Stimulated activated CD8-positive, alpha-beta memory T cell treated with anti-CD3 and anti-CD28 coated beads, Interleukin-15, amount 100 ng/mL, for 24 hours (primary cell): ENCODE results near the gene DIAPH3.

ENCODE experiments used
- DNase-seq: peaks from one replicate; pipeline ENCODE4 v3.0.0-alpha.2; 2020; ENCODE audit warnings: low read depth

Gene DIAPH3

GRCh38 chr13:59861676-59862075 lies 302.1 kb downstream of the DIAPH3 start:
- no peak for DNase-seq

DNA sequence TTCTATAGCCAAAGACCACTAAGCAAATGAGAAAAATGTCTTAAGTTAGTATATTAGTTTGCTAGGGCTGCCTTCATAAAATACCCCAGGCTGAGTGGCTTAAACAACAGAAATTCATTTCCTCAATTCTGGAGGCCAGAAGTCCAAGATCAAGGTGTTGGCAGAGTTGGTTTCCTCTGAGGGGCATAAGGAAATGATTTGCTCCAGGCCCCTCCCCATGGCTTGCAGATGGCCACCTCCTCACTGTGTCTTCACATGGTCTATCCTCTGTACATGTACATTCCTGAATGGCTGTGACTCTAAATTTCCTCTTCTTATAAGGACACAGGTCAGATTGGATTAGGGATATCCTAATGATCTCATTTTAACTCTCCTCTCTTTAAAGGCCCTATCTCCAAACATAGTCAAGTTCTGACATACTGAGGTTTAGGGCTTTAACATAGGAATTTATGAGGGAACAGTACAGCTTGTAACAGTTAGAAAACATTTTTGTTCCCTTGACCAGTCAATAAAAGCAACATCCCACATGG lies 307.4 kb downstream of the DIAPH3 start:
- DNase-seq = no peak

DNA sequence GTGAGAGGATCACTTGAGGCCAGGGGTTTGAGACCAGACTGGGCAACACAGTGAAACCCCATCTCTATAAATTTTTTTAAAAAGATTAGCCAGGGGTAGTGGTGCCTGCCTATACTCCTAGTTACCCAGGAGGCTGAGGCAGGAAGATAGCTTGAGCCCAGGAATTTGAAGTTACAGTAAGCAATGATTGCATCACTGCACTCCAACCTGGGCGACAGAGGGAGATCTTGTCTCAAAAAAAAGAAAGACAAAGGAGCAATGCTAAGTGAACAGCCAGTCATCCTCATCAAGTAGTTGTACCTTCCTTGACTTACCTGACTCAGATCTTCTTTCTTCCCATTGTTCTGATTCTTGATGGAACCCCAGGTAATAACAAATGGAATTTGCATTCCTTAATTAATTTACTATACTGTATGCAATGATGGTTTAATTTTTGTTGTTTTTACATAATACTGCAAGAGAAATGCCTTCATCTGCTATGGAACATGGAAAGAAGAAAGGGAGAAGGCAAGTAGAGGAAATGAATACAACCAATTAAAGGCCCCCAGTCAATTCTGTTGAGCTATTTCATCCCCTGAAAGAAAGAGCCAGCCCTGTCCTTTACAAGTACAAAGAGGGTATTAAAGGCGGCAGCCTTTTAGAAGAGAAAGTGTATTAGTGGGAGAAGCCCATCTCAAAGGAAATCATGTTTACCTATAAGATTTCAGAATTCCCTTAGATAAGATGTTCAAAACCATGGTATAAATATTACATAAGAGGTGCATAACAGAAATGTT lies 316.7 kb downstream of the DIAPH3 start:
- no peak for DNase-seq

DNA sequence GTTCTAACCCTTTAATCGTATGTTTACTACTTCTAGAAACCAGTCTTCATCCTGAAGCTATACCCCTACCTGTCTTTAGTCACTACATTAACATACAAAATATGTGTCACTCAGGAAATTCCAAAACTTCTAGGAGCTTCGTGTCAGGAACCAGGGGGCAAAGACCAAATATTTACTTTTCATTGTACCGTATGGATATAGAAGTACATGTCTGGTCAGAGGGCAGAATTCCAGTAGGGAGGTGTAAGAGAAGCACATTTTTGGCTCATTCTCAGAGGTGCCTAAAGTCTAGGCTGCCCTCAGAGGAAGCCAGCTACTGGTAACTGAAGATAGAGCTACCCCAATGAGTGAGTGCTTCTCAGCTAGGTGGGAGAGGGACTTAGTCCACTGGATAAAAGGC lies 320.7 kb downstream of the DIAPH3 start:
- no peak for DNase-seq

GRCh38 chr13:59842507-59842906 lies 321.2 kb downstream of the DIAPH3 start:
- no peak for DNase-seq

DNA sequence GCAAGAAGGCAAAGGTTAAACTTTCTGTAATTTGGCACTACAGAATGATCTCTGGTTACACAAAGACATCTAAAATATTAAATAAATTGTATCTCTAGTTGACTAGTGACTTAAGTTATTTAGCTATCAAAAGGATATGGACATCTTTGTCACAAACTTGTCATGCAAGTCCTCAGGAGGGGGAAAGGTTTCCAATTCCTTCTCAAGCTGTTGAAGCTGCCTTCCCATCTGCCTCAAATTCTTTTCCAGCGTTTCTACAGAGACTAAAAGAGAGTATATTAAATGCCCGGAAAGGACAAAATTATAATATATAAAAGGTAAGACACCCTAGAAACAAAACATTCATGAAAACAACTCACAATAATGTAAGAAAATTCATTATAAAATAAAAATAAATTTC lies 324.5 kb downstream of the DIAPH3 start:
- no peak for DNase-seq

DNA sequence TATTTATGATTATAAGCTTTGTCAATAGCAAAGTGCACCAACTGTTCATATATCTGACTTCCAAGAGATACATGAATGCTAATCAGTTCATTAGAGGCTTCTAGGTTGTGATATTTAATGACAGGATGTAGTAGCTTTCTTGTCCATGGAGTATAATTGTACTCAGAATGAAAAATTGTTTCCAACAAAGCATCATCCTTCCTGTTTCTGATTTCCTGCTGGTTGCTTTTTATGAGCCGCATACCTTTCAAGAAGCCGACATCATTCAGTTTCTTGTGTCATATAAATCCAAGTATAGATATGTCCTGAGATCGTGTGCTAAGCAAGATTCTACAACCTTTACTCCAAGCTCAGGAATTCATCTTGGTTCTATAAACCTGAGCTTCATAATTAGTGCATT lies 326.6 kb downstream of the DIAPH3 start:
- DNase-seq = no peak

DNA sequence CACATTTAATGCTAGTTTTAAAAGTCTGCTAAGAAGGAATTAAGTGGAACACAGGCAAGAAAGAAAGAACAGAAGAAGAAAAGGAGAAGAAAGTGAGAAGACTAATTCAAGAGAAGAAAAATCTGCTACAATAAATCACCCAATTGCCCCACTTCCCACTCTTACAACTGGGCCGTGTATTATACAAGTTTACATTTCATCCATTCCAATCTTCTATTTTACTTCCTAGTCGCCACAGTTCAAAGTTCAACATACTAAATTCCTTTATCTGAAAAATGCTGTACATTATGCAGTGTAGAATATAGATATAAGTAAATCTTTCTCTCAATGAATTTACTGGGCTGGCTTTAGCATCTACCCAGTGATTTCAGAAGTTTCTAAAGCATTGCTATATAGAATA lies 328.2 kb downstream of the DIAPH3 start:
- DNase-seq = no peak

- no peak for DNase-seq
Measured at GRCh38 chr13:59834801-59835200, 328.9 kb downstream of the DIAPH3 start.

DNA sequence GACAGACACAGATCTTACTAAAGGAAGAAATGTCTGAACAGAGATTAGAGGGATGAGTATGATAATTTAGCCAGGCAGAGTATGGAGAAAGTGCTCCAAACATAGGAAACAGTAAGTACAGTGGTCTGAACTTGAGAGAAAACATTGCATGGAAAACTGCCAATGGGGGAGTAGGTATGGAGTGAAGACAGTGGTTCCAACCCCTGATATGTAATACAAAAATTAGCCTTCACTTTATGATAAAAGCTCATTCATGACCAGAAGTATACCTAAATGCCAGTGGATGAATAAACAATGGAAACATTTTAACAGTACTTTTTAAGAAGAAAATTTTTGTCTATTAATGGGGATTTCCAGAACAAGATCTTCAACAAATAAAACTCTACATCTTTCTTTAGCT lies 334.0 kb downstream of the DIAPH3 start:
- no peak for DNase-seq

- DNase-seq = no peak
Measured at GRCh38 chr13:59823486-59823885, 340.2 kb downstream of the DIAPH3 start.

DNA sequence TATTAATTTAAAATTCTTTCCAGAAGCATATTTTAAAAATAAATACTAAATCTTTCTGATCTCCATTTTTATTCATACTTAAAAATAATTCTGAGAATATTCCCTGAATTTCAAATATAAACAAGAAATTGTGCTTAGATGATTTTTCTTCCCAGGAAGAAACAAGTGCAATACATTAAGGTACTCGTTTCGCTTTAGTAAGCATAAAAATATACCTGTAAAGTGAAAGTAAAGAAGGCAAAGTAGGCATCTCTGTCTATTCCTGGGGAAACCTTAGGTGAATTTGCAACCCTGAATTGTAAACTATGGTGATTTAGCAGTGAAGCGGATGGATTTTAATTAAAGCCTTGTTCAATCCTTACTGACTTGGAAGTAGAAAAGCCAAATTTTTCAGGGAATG lies 354.2 kb downstream of the DIAPH3 start:
- DNase-seq = no peak

GRCh38 chr13:59806801-59807200 lies 356.9 kb downstream of the DIAPH3 start:
- DNase-seq = no peak

DNA sequence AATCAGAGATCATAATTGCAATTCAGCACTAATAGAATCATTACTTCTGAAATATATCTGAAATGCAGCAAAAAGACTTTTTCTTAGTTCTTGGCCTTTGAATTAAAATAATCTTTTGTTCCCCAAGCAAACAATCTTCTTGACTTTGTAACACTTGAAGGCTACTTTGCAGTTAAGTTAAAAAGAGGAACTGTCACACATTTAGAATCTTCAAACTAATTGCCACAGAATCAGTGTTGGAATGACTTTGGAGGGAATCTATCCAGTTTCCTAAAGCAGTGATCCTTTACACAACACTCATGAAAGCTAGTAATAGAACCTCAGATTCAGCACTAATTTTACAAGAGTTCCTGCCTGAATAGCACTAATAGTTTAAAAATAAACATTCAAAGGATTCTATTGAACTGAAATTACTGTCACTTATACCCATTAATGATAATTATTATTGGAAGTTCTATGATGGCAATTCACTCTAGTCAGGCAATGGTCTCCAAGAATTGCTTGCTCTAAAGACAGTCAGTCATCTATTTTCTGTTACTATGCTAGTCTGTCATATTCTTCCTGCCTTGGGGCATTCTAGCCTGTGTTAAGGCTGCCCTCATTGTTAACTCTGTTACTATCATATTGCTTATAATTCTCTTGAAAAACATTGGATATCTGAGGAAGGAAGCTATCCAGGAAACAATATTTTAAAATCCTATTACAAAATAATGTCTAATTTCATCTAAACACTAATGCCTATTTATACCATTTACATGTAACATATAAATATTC lies 362.4 kb downstream of the DIAPH3 start:
- DNase-seq = no peak

DNA sequence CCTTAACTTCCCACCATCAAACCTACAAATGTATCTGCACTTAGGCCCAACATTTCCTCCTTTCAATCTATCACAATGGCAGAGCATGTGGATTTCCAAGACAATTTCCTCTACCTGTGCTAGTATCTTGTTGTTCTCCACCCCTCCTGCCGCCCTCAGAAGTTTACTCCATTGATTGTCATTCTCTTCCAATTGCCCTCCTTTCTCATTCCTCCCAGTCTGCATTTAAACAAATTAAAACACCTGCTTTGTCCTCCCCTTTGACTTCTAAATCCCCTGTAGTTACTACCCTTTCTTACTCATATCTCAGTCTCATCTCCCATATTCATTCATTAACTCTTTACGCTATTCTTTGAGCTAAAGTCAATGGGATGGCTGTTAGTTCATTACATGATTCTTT lies 370.6 kb downstream of the DIAPH3 start:
- DNase-seq = no peak

GRCh38 chr13:59790626-59791025 lies 373.1 kb downstream of the DIAPH3 start:
- no peak for DNase-seq

DNA sequence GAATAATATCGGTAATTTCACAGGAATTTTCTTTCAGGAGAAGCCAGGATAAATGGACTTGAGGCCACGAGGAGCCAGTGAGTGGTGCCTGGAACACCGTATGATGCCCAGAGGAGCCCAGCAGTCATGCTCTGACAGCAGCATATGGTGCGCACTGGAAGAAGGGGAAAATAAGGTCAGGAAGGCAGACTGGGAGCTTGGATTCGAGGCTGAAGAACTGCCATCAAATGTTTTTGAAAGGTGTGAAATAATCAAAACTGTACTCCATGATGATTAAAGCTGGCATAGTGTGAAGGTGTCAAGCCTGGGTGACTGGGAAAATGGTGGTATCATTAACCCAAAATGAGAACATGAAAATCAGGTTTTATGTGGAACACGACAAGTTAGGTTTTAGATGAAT lies 374.2 kb downstream of the DIAPH3 start:
- DNase-seq = no peak

DNA sequence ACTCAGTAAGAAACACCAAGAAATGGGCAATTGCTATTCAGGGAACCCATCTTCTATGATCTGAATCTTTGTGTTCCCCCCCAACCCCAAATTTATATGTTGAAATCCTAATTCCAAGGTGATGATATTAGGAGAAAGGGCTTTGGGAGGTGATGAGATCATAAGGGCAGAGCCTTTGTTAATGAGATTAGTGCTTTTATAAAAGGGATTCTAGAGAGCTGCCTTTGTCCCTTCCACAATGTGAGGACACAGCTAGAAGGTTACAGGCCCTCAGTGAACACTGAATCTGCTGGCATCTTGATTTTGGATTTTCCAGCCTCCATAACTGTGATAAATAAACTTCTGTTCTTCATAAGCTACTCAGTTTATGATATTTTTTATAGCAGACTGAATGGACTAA lies 376.0 kb downstream of the DIAPH3 start:
- no peak for DNase-seq

DNA sequence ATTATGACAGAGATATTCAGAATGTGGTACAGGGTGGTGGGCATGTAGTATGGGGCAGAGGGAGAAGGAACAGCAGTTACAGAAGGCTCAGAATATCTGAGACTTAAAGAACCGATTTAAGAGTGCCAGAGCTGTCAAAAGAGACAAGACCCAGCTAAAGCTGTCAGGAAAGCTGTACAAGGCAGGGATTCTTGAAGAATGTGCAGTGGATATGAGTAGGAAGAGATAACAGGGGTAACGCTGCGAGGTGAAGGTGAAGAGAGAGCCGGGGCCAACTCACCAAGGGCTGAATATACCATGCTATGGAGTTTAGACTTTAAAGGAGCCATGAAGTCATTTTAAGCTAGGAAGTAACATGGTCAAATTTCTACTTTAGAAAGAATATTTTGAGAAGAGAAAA lies 381.0 kb downstream of the DIAPH3 start:
- no peak for DNase-seq

- no peak for DNase-seq
Measured at GRCh38 chr13:59780058-59780457, 383.7 kb downstream of the DIAPH3 start.

DNA sequence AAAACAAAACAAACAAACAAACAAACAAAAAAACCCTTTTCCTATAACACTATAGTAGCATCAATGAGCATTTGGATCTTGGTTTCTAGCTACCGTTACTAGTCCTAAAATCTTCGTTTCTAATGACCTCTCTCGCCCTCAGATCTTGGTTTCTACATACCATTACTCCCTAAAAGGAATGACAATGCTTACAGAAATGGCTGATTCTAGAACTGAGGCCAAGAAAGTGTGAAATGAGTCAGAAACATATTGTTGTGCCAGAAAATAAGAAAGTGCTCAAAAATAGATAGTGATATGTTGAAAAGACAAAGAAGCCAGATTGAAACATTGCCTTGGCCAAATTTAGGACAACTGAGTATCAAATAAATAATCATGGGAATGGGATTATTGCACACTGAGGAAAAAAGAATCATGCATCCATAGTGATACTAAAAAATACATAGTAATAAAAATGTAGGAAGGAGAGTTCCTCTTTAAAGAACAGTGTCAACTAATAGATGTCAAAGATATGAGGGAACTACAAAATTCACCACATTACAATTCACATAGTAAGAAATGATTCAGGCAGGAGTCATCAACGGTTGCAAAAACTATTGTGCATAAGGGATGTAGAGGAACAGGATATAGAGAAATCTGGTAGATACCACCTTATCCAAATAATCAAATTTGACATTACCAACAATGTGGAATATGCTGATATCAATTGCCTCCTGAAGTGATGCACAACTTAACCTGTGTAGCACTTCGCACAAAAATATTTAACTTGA lies 386.6 kb downstream of the DIAPH3 start:
- DNase-seq = no peak

DNA sequence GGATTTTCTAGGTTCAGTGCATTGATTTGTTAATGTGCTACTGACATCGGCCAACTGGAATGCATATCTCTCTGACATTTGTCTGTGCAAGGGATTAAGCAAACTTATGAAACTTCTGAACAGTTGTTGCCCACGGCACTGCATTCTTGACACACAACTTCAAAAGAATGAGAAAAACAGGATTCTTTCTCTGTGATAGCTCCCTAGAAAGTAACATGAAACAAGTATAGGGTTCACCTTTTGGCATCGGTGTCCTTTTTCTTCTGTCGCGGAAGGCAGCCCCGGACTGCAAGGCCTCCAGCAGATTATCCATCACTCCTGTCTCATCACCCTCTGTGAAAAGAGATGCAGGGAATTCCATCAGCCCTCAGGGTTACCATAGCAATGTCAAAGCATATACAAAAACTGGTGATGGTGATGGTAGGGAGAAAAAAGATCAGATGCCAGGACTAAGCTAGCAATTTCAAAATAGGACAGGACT lies 389.2 kb downstream of the DIAPH3 start:
- DNase-seq = no peak

- no peak for DNase-seq
Measured at GRCh38 chr13:59771272-59771671, 392.5 kb downstream of the DIAPH3 start.
